OCI-LY1 (cell line): ENCODE data around the gene PRKCB.

Source experiments
- H2AFZ ChIP-seq: fragments of 200-600 bp; sonication (generic), shearing (Covaris generic); 2 replicates; pipeline ENCODE4 v1.6.0; 2014; ENCODE audit warnings: antibody characterized with exemption, mild to moderate bottlenecking, low read length
- H3F3A ChIP-seq: fragments of 200-600 bp; sonication (generic), shearing (Covaris generic); 2 replicates; pipeline ENCODE4 v1.6.0; 2014; ENCODE audit warnings: mild to moderate bottlenecking, antibody characterized with exemption, low read length, moderate library complexity; ENCODE audit not compliant: insufficient read depth
- H3K27ac ChIP-seq: fragments of 200-600 bp; sonication (generic); 2 replicates; pipeline ENCODE4 v1.5.1; 2014; ENCODE audit warnings: low read length, mixed run types, mild to moderate bottlenecking, low read depth; ENCODE audit not compliant: poor library complexity, severe bottlenecking
- H3K27me3 ChIP-seq: fragments of 200-600 bp; sonication (generic); 2 replicates; pipeline ENCODE4 v1.6.0; 2014; ENCODE audit warnings: antibody characterized with exemption, mild to moderate bottlenecking, low read length, moderate library complexity; ENCODE audit not compliant: insufficient read depth
- H3K36me3 ChIP-seq: fragments of 200-600 bp; sonication (generic); 2 replicates; pipeline ENCODE4 v1.6.1; 2014; ENCODE audit warnings: mild to moderate bottlenecking, antibody characterized with exemption, low read length, moderate library complexity, mixed read lengths; ENCODE audit not compliant: insufficient read depth
- H3K4me1 ChIP-seq: fragments of 200-600 bp; sonication (generic); 2 replicates; pipeline ENCODE4 v1.5.1; 2014; ENCODE audit warnings: mild to moderate bottlenecking, low read length, moderate library complexity; ENCODE audit not compliant: insufficient read depth, severe bottlenecking
- H3K4me2 ChIP-seq: fragments of 200-600 bp; sonication (generic), shearing (Covaris generic); 2 replicates; pipeline ENCODE4 v1.6.1; 2014; ENCODE audit warnings: low read length
- H3K4me3 ChIP-seq: fragments of 200-600 bp; sonication (generic); 2 replicates; pipeline ENCODE4 v1.5.1; 2014; ENCODE audit warnings: low read length, low read depth, mild to moderate bottlenecking, mixed read lengths; ENCODE audit not compliant: poor library complexity, severe bottlenecking
- H3K79me2 ChIP-seq: fragments of 200-600 bp; shearing (Covaris generic); 2 replicates; pipeline ENCODE4 v1.6.1; 2016; ENCODE audit warnings: mixed run types, low read length, mixed read lengths; ENCODE audit not compliant: insufficient read depth
- H3K9ac ChIP-seq: fragments of 200-600 bp; sonication (generic), shearing (Covaris generic); 2 replicates; pipeline ENCODE4 v1.6.1; 2014; ENCODE audit warnings: mild to moderate bottlenecking, low read length, mixed read lengths
- H3K9me2 ChIP-seq: fragments of 200-600 bp; sonication (generic), shearing (Covaris generic); 2 replicates; pipeline ENCODE4 v1.6.1; 2014; ENCODE audit warnings: low read depth, mild to moderate bottlenecking, low read length, mixed read lengths
- H3K9me3 ChIP-seq: fragments of 200-600 bp; shearing (Covaris generic); 2 replicates; pipeline ENCODE4 v1.6.1; 2014; ENCODE audit warnings: low read length, mixed read lengths
- H4K20me1 ChIP-seq: fragments of 200-600 bp; sonication (generic), shearing (Covaris generic); 2 replicates; pipeline ENCODE4 v1.6.0; 2016; ENCODE audit warnings: mild to moderate bottlenecking, low read length; ENCODE audit not compliant: insufficient read depth
- CTCF ChIP-seq: fragments of 200-600 bp; sonication (generic), shearing (Covaris generic); IDR thresholded peaks from 2 replicates; pipeline ENCODE4 v1.5.1; 2017; ENCODE audit warnings: mild to moderate bottlenecking, antibody characterized with exemption, low read length, moderate library complexity, mixed read lengths
- EZH2 ChIP-seq: fragments of 200-600 bp; sonication (generic), shearing (Covaris generic); IDR thresholded peaks from 2 replicates; pipeline ENCODE4 v1.8.0; 2017; ENCODE audit warnings: borderline replicate concordance, mixed run types, mild to moderate bottlenecking, antibody characterized with exemption, low read length, moderate library complexity, mixed read lengths

The PRKCB gene

GRCh38 chr16:23941025-23941424, 105.2 kb downstream of the PRKCB start:
- Histone ChIP-seq H3K27me3 (no peaks in the 10 kb centered on the region), H2AFZ (no peak overlapping the region), H3K9ac (no peak overlapping the region), H3F3A (no peaks in the 10 kb centered on the region), H4K20me1 (no peaks in the 10 kb centered on the region), H3K9me2 (no peaks in the 10 kb centered on the region), H3K27ac (no peak overlapping the region), H3K4me3 (no peak overlapping the region), H3K4me2 (no peak overlapping the region), H3K36me3 (no peaks in the 10 kb centered on the region), H3K4me1 (no peaks in the 10 kb centered on the region), H3K9me3 (no peaks in the 10 kb centered on the region), H3K79me2 (no peaks in the 10 kb centered on the region)
- no peak for TF ChIP-seq EZH2
- no peak for TF ChIP-seq CTCF

- no peak overlapping the region for H3K4me2 ChIP-seq
- no peaks in the 10 kb centered on the region for H4K20me1 ChIP-seq
- H3K9me3 ChIP-seq: no peaks in the 10 kb centered on the region
- TF ChIP-seq EZH2 (no peak), CTCF (no peak)
- H3K27ac ChIP-seq: no peak overlapping the region
- no peaks in the 10 kb centered on the region for H3K9me2 ChIP-seq
- H3K9ac ChIP-seq: no peak overlapping the region
- H3K27me3 ChIP-seq: no peaks in the 10 kb centered on the region
- no peaks in the 10 kb centered on the region for H3K79me2 ChIP-seq
- H3K4me1 ChIP-seq: no peaks in the 10 kb centered on the region
- no peak overlapping the region for H3K4me3 ChIP-seq
- no peaks in the 10 kb centered on the region for H3F3A ChIP-seq
- no peak overlapping the region for H2AFZ ChIP-seq
- no peaks in the 10 kb centered on the region for H3K36me3 ChIP-seq
Observed at GRCh38 chr16:23941963-23942564, 106.3 kb downstream of the PRKCB start.

- H4K20me1 ChIP-seq: no peaks in the 10 kb centered on the region
- no peak overlapping the region for H2AFZ ChIP-seq
- H3K9me2 ChIP-seq: no peaks in the 10 kb centered on the region
- H3K4me1 ChIP-seq: no peaks in the 10 kb centered on the region
- no peaks in the 10 kb centered on the region for H3K79me2 ChIP-seq
- no peak overlapping the region for H3K27ac ChIP-seq
- no peaks in the 10 kb centered on the region for H3K27me3 ChIP-seq
- no peak overlapping the region for H3K9ac ChIP-seq
- TF ChIP-seq CTCF: no peak
- TF ChIP-seq EZH2: no peak
- no peaks in the 10 kb centered on the region for H3F3A ChIP-seq
- H3K4me3 ChIP-seq: no peak overlapping the region
- no peaks in the 10 kb centered on the region for H3K9me3 ChIP-seq
- no peak overlapping the region for H3K4me2 ChIP-seq
- no peaks in the 10 kb centered on the region for H3K36me3 ChIP-seq
Observed at GRCh38 chr16:23943604-23944003, 107.8 kb downstream of the PRKCB start.
